Tibial artery (tissue), 4 donors: Measurements from ENCODE around the gene DEPDC1B.
A peak's percentile ranks its signal among the peaks of the same experiment; 100 is the strongest.

ENCODE experiments used
- DNase-seq, 2 donors: peaks; one replicate each; pipeline ENCODE4 v3.0.0-alpha.2; 2019
- H3K27ac ChIP-seq, 2 donors: fragments of 200-600 bp; sonication (generic) in 1 of 2; 1 replicate in 1 of 2; 2 replicates in 1 of 2; pipeline ENCODE4 v1.5.1; 2018 to 2019; ENCODE audit warnings: mild to moderate bottlenecking in 1 of 2
- H3K27me3 ChIP-seq, 2 donors: fragments of 200-600 bp; sonication (generic) in 1 of 2; one replicate each; pipeline versions ENCODE4 v1.5.1 to v1.6.0; 2016 to 2019
- H3K36me3 ChIP-seq, 3 donors: fragments of 200-600 bp; sonication (generic) in 2 of 3; one replicate each; pipeline ENCODE4 v1.5.1; 2016 to 2019; ENCODE audit warnings: mild to moderate bottlenecking in 2 of 3
- H3K4me1 ChIP-seq, 4 donors: fragments of 200-600 bp; sonication (generic) in 2 of 4; 1 replicate in 3 of 4; 2 replicates in 1 of 4; pipeline ENCODE4 v1.5.1; 2016 to 2019
- H3K4me3 ChIP-seq, 2 donors: fragments of 200-600 bp; sonication (generic) in 1 of 2; 1 replicate in 1 of 2; 2 replicates in 1 of 2; pipeline ENCODE4 v1.5.1; 2018 to 2019; ENCODE audit warnings: mild to moderate bottlenecking in 2 of 2
- H3K9me3 ChIP-seq, 3 donors: fragments of 200-600 bp; sonication (generic) in 1 of 3; one replicate each; pipeline ENCODE4 v1.5.1; 2016 to 2019
- CTCF ChIP-seq, 2 experiments: fragments of 200-600 bp in 1 of 2; fragments of 450-650 bp in 1 of 2; IDR thresholded peaks; one replicate each; pipeline ENCODE4 v1.5.1; 2017 to 2019; ENCODE audit warnings: antibody characterized with exemption in 2 of 2, mild to moderate bottlenecking in 1 of 2, moderate library complexity in 1 of 2
- intact Hi-C: fragments of 100-400 bp; cut with DNase I; formaldehyde crosslinking; loops from one replicate; pipeline ENCODE4 v1.15.0; 2023; ENCODE audit warnings: low total_unique reads

The DEPDC1B gene

GRCh38 chr5:60703944-60704343 is 4.0 kb upstream of the DEPDC1B start:
- Histone ChIP-seq H3K4me3 (no peak overlapping the region), H3K36me3 (no peaks in the 10 kb centered on the region), H3K4me1 (peaks cover 0 to 11% (median 4%) of the 10 kb centered on the region in 4 donors), H3K27ac (no peak overlapping the region), H3K9me3 (no peaks in the 10 kb centered on the region), H3K27me3 (no peaks in the 10 kb centered on the region)
- no peak for TF ChIP-seq CTCF (IDR thresholded peaks at IDR 0.05)
- intact Hi-C loops = no loop called here
- no peak for DNase-seq

- no peak for DNase-seq
Observed at GRCh38 chr5:60701321-60701968, 1.5 kb upstream of the DEPDC1B start.

GRCh38 chr5:60700416-60700757 is 421 bp upstream of the DEPDC1B start:
- Histone ChIP-seq H3K9me3 (no peaks in the 10 kb centered on the region), H3K27me3 (no peaks in the 10 kb centered on the region), H3K27ac (peak overlapping the region; percentile 79 to 86), H3K4me1 (peaks cover 0 to 11% (median 4%) of the 10 kb centered on the region in 4 donors), H3K4me3 (peak overlapping the region; percentile 76 to 83), H3K36me3 (no peaks in the 10 kb centered on the region)
- intact Hi-C loops = no loop called here
- no peak for DNase-seq
- TF ChIP-seq CTCF (IDR thresholded peaks at IDR 0.05) = no peak

More at GRCh38 chr5:60701321-60701968, 1.5 kb upstream of the DEPDC1B start:
- intact Hi-C loops = no loop called here
- no peak for TF ChIP-seq CTCF (IDR thresholded peaks at IDR 0.05)
- peaks cover 0 to 11% (median 4%) of the 10 kb centered on the region in 4 donors for H3K4me1 ChIP-seq
- H3K9me3 ChIP-seq = no peaks in the 10 kb centered on the region
- no peaks in the 10 kb centered on the region for H3K36me3 ChIP-seq
- H3K4me3 ChIP-seq = no peak overlapping the region
- no peaks in the 10 kb centered on the region for H3K27me3 ChIP-seq
- no peak overlapping the region for H3K27ac ChIP-seq

GRCh38 chr5:60699288-60699608 is 718 bp downstream of the DEPDC1B start:
- H3K4me1 ChIP-seq = peaks cover 0 to 11% (median 4%) of the 10 kb centered on the region in 4 donors
- no peak for TF ChIP-seq CTCF (IDR thresholded peaks at IDR 0.05)
- no peak for DNase-seq
- no peaks in the 10 kb centered on the region for H3K36me3 ChIP-seq
- intact Hi-C loops = no loop called here
- H3K4me3 ChIP-seq = peak overlapping the region; percentile 76 to 83
- H3K27ac ChIP-seq = peak overlapping the region; percentile 79 to 86
- H3K27me3 ChIP-seq = no peaks in the 10 kb centered on the region
- no peaks in the 10 kb centered on the region for H3K9me3 ChIP-seq

- H3K27ac ChIP-seq = no peak overlapping the region
- H3K36me3 ChIP-seq = no peaks in the 10 kb centered on the region
- TF ChIP-seq CTCF (IDR thresholded peaks at IDR 0.05) = no peak
- peaks cover 0 to 11% (median 4%) of the 10 kb centered on the region in 4 donors for H3K4me1 ChIP-seq
- DNase-seq = no peak
- no peak overlapping the region for H3K4me3 ChIP-seq
- intact Hi-C loops = no loop called here
- H3K27me3 ChIP-seq = no peaks in the 10 kb centered on the region
- H3K9me3 ChIP-seq = no peaks in the 10 kb centered on the region
Observed at GRCh38 chr5:60698336-60698735, 1.6 kb downstream of the DEPDC1B start.

GRCh38 chr5:60690326-60690725 is 9.6 kb downstream of the DEPDC1B start:
- no peak overlapping the region for H3K4me3 ChIP-seq
- no peak overlapping the region for H3K27ac ChIP-seq
- TF ChIP-seq CTCF (IDR thresholded peaks at IDR 0.05) = no peak
- H3K9me3 ChIP-seq = no peaks in the 10 kb centered on the region
- no peak for DNase-seq
- intact Hi-C loops = no loop called here
- no peaks in the 10 kb centered on the region for H3K27me3 ChIP-seq
- no peaks in the 10 kb centered on the region for H3K36me3 ChIP-seq
- no peaks in the 10 kb centered on the region for H3K4me1 ChIP-seq
